Fibroblast of gingiva (primary cell): ENCODE measurements around the gene MYO9A.

Experiments
- DNase-seq: peaks from one replicate; pipeline ENCODE4 v3.0.0-alpha.2; 2011; ENCODE audit warnings: low read depth

The MYO9A gene

DNA sequence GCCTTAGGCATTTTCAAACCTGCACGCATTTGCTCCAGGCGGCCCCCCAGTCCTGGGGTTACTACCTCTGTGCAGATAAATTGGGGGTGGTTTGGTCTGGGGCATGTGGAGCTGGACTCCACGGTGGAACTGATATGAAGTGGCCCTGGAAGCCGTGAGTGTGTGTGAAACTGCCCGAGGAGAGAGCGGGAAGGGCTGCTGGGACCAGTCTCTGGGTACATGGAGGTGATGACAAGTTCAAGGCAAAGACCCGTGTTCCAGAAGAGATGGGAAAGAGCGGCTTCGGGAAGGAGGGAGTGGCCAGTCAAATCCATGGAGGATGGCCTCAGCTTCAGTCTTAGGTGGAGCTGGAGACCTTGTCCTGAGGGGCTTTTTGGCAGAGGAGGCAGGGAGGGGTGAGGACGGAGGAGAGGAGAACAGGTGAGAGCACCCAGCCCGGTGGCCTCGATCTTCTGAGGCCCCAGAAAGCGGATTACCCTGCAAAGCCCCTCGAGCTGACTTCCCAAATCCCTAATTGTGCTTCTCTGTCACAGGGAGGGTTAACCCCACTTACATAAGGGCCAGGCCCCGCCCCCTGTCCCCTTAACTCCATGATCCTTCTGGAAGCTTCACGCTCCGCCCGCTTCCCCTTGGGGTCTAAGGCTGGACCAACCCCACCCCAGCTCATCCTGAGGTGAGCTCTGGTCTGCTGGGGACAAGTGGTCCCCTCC lies 309.5 kb downstream of the MYO9A start:
- no peak for DNase-seq

DNA sequence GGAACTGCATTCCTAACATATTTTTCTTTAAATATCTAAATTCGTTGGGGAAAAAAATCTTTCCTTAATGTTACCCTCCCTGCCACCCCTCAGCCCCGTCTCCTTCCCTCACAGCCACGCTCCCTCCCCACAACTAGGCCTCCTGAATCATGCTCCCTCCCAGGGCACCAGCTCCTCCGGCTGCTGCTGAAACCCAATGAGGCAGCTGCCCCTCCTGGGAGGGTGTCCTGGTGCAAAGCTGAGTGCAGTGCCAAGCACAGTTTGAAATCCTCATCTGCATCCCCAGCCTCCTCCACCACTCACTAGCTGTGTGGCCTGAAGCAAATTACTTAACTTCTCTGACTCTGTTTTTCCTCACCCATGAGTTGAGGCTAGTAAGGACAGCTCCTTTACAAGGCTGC lies 310.3 kb downstream of the MYO9A start:
- DNase-seq: peak; percentile 36

DNA sequence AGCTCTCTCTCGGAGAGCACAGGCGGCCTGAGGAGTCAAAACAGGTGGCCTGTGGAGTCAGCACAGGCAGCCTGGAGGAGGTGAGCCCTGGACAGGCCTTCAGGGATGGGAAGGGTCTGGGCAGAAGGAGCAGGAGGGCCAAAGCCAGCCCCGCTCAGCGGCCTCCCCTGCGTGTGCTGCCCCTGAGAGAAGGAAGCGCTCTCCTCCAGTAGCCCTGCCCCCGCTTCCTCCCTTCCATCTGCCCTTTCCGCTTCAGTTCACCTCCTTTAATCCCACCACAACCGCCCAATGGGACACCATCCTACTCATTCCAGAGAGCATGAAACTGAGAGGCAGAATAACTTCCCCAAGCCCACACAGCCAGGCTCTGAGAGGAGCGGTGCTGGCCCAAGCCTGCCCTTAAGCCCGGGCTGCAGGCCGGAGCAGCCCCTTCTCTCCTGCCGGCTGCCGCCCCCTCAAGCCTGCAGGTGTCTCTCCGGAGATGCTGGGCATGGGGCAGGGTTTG lies 310.8 kb downstream of the MYO9A start:
- DNase-seq: no peak

DNA sequence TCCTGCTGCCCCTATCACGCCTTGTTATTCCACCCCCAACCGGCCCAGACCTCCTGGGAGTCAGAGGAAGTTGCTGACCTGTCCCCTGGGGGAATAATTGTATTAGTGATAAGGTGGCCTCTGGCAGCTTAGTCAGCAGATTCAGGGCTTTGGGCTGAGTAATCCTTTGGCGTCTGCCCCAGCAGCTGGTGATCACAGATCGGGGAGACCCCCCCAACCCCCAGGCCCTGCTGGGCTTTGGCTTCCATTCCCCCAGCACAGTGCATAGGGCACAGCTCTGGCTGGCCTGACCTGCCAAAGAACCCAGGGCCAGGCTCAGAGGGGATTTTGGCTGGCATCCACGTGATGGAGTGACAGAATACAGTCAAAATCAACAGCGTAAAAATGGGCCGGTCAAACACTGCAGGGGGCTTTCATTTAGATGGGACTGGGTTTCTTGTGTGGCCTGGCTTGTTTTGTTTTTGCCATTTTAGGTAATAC lies 311.5 kb downstream of the MYO9A start:
- no peak for DNase-seq

DNA sequence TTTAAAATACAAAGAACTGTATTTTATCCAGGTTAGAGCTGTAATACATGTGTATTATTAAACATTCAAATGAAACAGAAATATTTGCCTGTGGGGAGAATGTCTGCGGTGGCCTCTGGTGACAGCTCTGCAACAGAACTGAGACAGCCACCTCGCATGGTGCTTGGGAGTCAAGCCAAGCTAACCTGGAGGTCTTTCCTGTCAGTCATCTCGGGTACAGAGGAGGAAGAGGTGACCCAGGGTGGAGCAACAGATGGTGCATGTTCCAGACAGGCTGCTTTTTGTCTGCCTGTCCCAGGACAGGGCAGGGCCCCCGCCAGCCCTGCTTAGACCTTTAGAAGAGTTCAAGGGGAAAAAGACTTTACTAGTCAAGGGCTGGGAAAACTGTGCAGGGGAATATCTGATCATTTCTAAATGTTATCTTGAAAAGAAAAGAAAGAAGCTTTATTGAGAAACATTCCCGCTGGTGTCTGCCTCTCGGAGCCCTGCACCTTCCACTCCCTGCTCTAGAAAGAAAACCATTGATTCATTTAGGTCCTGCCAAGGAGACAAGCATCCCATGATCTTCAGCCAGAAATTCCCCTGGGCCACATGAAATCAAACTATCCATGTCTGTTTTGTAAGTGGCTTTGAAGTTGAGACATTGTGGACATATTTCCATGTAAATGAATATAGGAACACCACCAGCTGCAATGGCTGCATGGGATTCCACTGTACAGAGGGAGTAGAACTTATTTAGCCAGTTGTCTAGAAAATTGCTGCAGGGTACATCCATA lies 313.1 kb downstream of the MYO9A start:
- DNase-seq: peak; percentile 30

DNA sequence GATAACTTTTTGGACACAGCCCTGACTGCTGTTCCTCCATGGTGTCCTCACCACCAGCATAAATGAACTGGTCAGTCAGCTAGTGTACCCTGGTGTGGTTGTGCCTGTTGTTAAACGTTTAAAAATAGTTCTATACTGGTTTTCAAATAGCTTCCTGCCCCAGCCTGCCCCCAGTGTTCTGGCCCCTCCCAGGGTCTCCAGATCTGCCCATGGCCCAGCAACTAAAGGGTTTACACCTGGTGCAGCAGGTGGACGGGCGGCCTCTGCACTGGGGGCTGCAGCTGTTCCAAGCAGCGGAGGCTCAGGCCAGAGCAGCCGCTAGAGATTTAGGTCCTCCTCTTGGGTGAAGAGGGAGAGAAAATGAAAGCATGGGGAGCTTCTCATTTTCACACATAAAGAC lies 313.7 kb downstream of the MYO9A start:
- no peak for DNase-seq

DNA sequence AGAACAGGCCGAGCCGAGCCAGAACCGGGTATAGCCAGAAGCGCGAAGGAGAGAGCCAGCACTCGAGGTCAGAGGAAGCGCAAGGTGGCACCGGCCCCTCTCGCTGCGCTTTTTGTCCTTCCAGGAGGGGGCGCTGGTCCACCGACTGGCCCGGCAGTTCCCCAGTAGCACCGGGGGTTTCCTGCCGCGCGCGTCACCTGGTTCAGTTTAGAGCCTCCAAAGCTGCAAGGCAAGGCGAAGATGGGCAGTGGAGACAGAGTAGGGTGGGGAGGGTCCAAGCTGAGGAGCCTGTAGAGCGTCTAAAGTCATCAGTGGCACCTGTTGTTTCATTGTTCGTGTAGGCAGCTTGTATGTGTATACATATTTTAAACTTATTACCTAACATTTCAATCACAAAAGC lies 315.2 kb downstream of the MYO9A start:
- DNase-seq: no peak

DNA sequence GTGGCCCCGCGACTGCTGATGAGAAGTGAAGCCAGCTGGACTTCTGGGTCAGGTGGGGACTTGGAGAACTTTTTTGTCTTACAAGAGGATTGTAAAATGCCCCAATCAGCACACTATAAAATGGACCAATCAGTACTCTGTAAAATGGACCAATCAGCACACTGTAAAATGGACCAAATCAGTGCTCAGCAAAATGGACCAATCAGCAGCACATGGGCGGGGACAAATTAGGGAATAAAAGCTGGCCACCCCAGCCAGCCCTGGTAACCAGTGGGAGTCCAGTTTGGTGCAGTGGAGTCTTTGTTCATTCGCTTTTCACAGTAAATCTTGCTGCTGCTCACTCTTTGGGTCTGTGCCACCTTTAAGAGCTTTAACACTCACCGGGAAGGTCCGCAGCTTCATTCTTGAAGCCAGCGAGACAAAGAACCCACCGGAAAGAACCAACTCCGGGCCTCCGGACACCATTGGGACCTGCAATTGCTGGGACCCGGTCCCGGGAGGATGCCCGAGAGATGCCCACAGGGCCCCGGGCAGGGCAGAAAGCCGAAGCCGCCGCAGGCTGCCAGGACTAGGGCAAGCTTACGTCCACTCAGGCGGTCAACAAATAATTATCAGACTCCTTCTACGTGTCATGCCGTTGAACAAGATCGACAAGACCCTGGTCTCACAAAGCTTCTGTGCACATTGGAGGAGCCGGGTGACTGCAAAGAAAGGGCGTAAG lies 315.9 kb downstream of the MYO9A start:
- no peak for DNase-seq

DNA sequence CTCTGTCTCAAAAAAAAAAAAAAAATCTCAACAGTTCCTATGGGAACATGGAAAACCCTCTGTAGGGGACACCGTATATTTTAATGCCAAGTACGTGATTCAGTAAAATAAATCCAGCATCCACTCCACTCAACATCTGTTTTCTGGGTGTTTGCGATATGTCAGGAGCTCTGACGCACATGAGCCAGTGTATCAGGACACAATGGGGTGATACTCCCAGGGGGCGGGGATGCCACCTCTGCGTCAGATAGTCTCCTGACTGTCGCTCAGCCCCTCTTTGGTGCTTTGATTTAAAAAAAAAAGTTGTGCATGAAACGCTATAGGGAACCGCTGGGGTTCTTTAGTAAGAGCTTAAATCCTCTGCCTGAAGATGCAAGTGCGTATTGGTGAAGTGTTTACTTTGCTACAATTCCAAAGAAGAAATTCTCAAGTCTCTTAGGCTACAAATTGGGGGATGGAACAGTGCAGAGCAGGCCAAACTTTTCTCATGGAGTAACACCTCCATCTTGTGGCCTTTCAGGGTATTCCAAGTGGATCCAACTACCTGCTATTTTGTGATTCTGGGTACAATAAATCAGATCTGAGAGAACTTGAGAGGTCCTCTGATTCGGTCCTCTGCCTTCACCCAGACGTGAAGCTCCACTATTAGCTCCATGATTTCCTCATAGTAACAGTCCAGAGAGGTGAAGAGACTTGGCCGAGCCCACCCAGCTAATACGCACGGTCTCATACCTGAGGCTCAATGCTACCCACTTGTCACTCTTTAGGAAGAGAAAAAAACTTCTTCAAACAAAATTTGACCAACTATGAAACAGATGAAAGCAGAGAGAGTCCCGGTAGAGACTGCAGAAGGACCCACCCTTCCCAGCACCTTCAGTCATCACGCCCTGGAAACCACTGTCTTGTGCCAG lies 316.9 kb downstream of the MYO9A start:
- DNase-seq: peak; percentile 80

DNA sequence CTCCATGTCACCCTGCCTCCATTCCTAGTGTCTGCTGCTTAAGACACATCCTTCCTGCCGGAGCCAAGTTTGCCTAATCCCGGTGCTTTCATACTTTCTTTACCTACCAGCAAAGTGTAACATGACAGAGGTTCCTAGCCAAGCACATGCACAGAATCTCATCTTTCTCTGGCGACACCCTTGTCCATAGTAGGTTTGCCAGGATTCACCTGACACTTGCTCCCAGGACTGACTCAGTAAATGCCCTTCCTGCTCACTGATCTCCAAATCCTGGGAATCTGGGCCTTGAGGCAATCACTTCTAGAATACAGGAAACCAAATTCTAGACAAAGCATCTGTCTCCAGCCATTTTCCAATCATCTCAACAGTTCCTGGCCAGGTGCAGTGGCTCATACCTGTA lies 317.8 kb downstream of the MYO9A start:
- DNase-seq: no peak

DNA sequence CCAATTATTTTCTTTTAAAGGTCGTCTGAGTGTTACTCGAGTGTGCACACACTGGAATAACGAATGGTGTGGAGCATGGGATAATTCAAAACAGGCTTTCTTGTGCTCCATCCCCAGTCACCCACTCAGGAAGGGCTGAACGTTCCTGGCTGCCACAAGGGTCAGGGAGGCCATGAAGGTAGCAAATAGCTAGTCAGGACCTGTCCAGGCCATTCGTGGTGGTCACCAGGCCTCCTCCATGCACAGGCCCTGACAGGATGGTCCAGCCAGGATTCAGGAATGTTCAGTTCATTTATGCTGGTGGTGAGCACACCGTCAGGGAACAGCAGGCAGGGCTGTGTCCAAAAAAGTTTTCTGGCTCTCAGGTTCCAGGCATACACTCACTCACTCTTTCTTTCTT lies 319.3 kb downstream of the MYO9A start:
- no peak for DNase-seq

DNA sequence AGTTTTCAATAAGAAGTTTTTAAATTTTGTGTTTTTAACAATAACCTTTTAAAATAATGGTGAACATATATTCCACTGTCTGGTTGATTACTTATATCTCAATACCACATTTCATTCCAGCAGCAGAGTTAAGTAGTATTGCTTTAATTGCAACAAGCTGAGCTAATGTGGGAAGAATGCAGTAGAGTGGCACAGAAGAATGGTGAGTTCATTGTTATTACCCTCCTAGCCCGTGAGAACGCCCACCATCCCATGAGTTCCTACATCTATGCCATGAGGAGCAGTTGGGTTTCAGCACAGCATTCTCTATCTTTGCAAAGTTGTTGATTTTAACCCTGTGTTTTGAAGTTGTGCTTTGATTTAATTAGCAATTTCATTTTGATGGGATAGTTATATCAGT lies 325.4 kb downstream of the MYO9A start:
- DNase-seq: peak; percentile 24

DNA sequence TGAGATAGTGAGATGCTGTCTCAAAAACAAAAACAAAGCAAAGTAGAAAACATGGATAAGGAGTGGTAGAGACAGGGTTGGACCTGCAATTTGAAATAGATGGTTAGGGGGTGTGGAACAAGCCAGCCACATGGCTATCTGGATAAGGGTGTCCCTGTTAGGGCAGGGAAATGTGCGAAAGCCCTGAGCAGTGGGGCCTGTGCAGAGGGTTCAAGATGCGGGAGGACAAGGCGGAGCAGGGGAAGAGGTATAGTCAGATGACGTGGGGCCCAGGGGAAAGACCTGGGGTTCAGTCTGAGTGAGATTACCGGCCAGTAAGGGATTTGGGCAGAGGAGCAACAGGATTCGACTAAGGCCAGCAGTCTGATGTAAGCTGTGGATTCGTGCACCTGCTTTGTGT lies 326.0 kb downstream of the MYO9A start:
- no peak for DNase-seq

DNA sequence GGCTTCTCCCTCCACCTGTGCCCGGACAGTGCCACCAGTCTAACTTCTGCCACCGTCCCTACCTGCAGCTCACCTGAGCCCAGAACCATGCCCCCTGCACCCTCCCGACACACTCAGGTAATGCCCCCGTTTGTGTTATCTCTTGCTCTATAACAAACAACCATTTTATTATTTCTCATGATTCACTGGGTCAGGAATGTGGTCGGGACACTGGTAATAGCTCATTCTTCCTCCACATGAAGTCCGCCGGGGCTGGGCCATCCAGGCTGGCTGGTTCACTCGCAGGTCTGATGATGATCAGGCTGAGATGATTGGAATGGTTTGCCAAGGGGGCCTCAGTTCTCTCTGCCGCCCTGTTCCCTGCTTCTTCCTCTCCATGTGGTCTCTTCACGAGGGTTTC lies 327.9 kb downstream of the MYO9A start:
- no peak for DNase-seq

DNA sequence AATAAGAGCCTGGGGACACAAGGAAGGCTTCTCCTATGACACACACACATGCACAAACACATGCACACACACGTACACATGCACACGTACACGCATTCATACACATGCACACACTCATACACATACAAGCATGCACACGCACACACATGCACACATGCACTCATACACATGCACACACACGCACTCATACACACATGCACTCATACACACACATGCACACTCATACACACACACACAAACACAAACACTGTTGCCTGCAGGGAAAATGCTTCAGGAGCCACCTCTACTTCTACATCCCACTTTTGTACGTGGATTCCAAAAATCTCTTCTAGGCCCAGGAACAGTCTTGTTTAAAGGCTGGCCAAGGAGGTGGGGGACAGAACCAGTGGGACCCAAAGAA lies 328.3 kb downstream of the MYO9A start:
- DNase-seq: no peak

DNA sequence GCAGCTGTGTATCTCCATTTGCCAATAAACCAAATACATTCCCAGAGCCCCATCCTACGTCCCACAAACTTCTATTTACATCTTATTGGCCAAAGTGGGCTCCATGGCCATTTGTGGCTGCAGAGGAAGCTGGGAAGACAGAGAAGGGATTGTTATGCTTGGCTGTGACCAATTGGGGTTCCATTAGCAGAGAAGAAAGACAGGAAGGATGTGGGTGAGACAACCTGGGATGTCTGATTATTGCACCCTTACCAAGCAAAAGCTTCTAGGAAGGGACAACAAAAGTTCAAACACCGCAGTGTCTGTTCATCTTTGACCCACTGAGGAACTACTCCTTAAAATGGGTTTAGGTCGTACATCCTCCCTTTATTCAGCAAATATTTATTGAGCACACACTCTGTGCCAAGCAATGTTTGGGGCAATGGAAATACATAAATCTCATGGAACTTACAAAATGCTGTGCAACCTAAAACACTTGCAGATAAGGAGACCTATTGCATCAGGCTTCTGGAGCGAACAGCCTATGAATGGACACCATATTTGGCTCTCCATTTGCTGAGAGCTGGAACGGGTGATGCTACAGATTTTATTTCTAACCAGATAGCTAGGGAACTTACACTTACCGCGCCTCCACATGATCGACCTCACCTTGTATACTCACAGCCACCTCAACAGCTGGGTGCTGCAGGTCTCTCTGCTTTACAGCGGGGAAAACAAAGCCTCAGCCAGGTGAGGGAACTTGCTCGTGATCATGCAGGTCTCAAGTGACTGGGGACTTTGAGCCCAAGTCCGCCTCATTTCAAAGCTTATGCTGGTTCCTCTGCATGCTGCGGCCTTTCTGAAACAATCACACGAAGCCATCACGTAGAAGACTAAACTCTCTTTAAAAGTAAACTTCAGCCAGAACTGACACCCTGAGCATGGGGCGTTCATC lies 329.0 kb downstream of the MYO9A start:
- DNase-seq: no peak

DNA sequence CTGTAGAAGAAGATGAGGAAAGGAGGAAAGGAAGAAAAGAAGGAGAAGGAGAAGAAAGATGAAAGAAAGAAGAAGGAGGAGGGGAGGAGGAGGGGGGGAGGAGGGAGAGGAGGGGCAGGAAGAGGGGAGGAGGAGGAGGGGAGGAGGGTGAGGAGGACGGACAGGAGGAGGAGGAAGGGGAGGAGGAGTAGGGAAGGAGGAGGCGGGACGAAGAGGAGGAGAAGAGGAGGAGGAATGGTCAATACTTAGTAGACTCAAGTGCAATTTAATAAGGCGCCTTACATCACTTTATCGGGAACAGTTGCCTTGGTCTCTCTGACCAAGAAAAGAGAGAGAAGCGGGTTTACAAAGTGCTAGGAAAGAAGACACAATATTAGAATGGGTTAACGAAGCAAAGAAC lies 331.3 kb downstream of the MYO9A start:
- DNase-seq: no peak

DNA sequence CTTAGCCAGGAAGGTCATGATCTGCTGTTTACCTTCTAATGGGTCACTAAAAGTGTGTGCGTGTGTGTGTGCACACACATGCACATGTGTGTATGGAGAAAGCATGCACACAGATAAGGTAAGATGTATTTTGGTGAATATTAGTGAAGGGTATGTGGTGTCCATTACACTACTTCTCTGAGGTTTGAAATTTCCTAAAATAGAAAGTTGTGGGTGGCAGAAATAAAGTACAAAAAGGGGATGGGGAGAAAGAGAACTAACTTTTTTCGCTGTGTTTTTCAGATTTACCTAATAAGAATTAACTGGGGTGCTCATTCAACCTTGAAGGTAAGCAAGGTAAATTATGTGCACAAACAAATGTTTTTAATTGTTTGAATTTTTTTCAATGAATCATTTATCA lies 332.0 kb downstream of the MYO9A start:
- DNase-seq: no peak

DNA sequence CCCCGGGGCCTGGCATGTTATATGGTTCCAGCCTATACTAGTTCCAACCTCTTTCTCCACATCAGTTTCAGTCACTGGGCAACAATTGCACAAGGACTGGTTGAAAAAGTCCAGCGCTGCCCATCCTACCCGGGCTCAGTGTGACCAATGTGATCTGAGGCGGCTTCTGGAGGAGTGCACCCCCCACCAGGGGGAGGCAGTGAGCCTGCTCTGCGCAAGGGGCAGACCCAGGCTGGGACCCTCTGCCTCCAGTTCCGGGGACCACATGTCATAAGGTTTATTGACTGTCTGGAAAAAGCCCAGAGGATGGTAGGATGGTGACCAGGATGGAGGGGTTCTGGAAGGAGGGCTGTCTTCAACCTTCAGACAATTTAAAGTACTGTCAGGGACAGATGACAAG lies 333.2 kb downstream of the MYO9A start:
- DNase-seq: no peak

DNA sequence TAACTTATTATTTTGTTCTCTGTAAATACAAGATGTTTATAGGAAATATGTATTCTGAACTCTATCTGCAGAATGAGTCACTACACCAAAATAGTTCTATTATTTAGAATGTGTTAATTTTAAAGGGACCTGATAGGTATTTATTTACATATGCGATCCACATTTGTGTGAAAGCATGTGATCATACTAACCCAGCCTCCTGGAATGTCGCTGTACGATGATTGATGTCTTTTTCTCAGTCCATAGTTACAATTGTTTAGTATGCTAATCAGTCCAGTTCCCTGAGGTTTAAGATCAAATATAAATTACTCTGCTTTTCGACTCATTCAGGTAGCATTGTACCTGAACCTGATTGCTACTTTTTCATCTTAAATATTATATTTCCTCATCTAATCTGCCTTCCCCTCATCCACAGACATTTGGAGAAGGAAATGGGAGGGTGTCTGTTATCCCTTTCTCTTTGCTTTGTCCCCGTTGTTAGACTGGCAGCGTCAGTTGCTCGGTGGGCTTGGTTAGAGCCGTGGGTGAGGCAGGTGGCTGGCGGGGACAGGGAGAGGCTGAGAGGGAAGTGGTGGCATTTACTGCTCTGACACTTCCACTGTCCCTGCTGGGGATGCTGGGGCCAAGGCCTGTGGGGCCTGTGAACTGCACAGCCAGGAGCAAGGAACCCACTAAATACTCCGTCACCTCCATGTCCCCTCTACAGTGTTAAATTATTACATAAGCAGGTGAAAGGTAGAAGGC lies 335.4 kb downstream of the MYO9A start:
- no peak for DNase-seq
